NT2/D1 (cell line): ENCODE results near the gene DDX54.

Experiments used
- DNase-seq: peaks from one replicate; pipeline ENCODE4 v3.0.0-alpha.2; 2011; ENCODE audit warnings: low read depth, low spot score
- H3K27me3 ChIP-seq: 2 replicates; pipeline ENCODE4 v1.6.0; 2011; ENCODE audit warnings: mild to moderate bottlenecking; ENCODE audit not compliant: insufficient read length, insufficient read depth
- H3K36me3 ChIP-seq: 2 replicates; pipeline ENCODE4 v1.6.1; 2011; ENCODE audit warnings: mild to moderate bottlenecking, low read length, mixed read lengths; ENCODE audit not compliant: insufficient read depth, insufficient read length
- H3K4me1 ChIP-seq: 2 replicates; pipeline ENCODE4 v1.5.1; 2011; ENCODE audit not compliant: insufficient read depth, insufficient read length
- H3K4me3 ChIP-seq: 2 replicates; pipeline ENCODE4 v1.5.1; 2011; ENCODE audit warnings: low read depth; ENCODE audit not compliant: insufficient read length
- H3K9ac ChIP-seq: 2 replicates; pipeline ENCODE4 v1.6.0; 2011; ENCODE audit warnings: low read depth; ENCODE audit not compliant: insufficient read length
- H3K9me3 ChIP-seq: 2 replicates; pipeline ENCODE4 v1.5.1; 2011; ENCODE audit warnings: mild to moderate bottlenecking, low read length; ENCODE audit not compliant: insufficient read depth
- SUZ12 ChIP-seq: IDR thresholded peaks from 2 replicates; pipeline ENCODE4 v1.6.1; 2011; ENCODE audit not compliant: insufficient read length, insufficient read depth; ENCODE audit errors: extremely low read depth
- YY1 ChIP-seq: IDR thresholded peaks from 2 replicates; pipeline ENCODE4 v1.6.1; 2011; ENCODE audit not compliant: insufficient read length, insufficient read depth
- ZNF274 ChIP-seq: IDR thresholded peaks from 2 replicates; pipeline ENCODE4 v1.6.1; 2011; ENCODE audit warnings: mild to moderate bottlenecking, low read depth, low read length

DDX54 gene

GRCh38 chr12:113201187-113202177, 16.2 kb upstream of the DDX54 start:
- TF ChIP-seq ZNF274, result no peak
- TF ChIP-seq SUZ12, result no peak
- no peak for TF ChIP-seq YY1
- no peak for DNase-seq
- H3K4me1 ChIP-seq, result peaks cover 5% of the 10 kb centered on the region
- peaks cover 5% of the 10 kb centered on the region for H3K9me3 ChIP-seq
- H3K27me3 ChIP-seq, result no peaks in the 10 kb centered on the region
- H3K4me3 ChIP-seq, result no peak overlapping the region
- H3K36me3 ChIP-seq, result peaks cover 2% of the 10 kb centered on the region
- peak overlapping the region; percentile 17 for H3K9ac ChIP-seq

DNA sequence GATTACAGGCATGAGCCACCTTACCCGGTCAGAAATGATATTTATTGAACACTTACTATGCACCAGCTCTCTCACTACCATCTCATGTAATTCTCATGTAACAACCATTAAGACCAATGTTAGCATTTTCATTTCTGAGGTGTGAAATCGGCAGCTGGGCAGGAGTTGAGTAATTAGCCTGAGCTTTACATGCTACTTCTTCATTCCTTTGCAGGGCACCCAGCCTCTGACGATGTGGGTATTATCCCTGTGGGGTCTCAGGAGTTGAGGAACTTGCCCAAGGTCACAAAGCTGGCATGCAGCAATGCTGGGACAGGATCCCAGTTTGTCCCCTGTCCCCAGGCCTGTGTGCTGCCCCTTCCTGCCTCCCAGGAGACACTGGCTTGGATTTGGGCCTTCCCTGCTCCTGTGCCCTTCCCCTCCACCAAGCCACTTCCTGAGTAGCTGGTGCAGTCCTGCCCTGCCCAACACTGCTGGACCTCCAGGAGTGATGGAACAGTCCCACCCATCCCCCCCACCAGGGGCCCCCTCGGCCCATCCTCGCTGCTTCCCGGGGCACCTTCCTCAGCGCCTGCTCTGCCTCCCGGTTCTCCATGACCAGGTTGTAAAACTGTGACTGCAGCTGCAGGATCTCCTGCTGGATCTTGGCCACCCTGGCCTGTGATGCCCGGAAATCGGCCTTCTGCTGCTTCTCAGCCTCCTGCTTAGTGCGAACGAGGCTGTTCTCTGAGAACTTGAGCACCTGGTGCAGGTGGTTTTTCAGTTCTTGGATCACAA, 14.9 kb upstream of the DDX54 start:
- no peak for DNase-seq
- Histone ChIP-seq H3K9me3 (no peaks in the 10 kb centered on the region), H3K36me3 (peaks cover 7% of the 10 kb centered on the region), H3K27me3 (no peaks in the 10 kb centered on the region), H3K9ac (no peak overlapping the region), H3K4me3 (no peak overlapping the region), H3K4me1 (peaks cover 11% of the 10 kb centered on the region)
- TF ChIP-seq YY1 (no peak), ZNF274 (no peak), SUZ12 (no peak)

GRCh38 chr12:113198296-113198695, 13.0 kb upstream of the DDX54 start:
- no peak for TF ChIP-seq YY1
- DNase-seq, result no peak
- Histone ChIP-seq H3K36me3 (peaks cover 7% of the 10 kb centered on the region), H3K4me1 (peaks cover 15% of the 10 kb centered on the region), H3K27me3 (no peaks in the 10 kb centered on the region), H3K9me3 (no peaks in the 10 kb centered on the region), H3K4me3 (no peak overlapping the region), H3K9ac (no peak overlapping the region)

DNA sequence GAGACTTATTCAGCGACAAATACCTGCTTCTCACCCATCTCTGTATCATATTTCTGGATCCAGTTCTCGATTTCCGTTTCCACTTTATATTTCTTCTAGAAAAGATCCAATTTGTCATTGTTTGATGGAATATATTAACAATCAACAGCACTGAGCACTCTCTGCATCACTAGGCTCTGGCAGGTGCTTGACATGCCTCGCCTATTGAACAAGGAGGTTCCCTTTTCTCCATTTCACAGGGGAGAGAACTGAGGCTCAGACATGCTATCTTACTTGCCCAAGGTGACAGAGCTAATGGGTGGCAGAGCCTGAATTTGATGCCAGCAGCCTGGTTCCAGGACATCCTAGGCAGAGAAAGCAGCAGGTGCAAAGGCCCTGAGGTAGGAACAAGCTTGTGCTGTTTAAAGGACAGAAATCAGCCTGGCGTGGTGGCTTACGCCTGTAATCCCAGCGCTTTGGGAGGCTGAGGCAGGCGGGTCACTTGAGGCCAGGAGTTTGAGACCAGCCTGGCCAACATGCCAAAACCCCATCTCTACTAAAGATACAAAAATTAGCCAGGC, 12.3 kb upstream of the DDX54 start:
- H3K4me1 ChIP-seq, result peaks cover 15% of the 10 kb centered on the region
- H3K4me3 ChIP-seq, result no peak overlapping the region
- peaks cover 12% of the 10 kb centered on the region for H3K36me3 ChIP-seq
- H3K27me3 ChIP-seq, result no peaks in the 10 kb centered on the region
- H3K9me3 ChIP-seq, result no peaks in the 10 kb centered on the region
- no peak for TF ChIP-seq ZNF274
- no peak for TF ChIP-seq SUZ12
- no peak for TF ChIP-seq YY1
- DNase-seq, result no peak
- H3K9ac ChIP-seq, result no peak overlapping the region

DNA sequence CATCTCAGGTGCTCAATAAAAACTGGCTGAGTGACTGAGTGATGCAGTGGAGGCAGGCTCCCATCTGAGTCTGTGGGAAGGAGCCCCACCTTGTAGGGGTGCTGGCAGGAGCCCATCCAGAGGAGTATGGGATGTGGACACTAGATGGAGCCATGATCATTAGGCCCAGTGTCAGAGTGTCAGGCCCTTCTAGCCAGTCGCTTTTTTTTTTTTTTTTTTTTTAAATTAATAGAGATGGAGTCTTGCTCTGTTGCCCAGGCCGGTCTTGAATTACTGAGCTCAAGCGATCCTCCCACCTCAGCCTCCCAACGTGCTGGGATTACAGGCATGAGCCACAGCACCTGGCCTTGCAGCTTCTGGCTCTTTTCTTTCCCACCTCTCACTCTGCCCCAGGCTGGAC, 11.7 kb upstream of the DDX54 start:
- no peaks in the 10 kb centered on the region for H3K9me3 ChIP-seq
- TF ChIP-seq YY1, result no peak
- H3K4me3 ChIP-seq, result no peak overlapping the region
- no peak for DNase-seq
- H3K27me3 ChIP-seq, result no peaks in the 10 kb centered on the region
- H3K9ac ChIP-seq, result no peak overlapping the region
- peaks cover 19% of the 10 kb centered on the region for H3K4me1 ChIP-seq
- peaks cover 18% of the 10 kb centered on the region for H3K36me3 ChIP-seq

DNA sequence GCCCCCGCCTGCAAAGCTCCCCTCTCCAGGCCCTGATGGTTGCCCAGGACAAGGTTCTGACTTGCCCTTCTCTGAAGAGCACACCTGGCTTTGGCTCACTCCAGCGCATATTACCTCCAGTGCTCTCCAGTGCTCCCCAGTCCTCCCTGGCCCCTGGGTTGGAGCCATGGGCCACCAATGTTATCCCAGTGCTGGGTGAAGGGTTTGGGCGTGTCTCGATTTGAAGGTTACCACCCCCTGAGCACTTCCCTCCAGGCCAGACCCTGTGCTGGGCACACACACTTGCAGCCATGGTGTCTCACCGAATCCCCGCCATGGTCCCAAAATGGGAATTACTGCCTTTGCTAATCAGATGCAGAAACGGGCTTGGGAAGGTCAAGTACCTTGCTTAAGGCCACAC, 11.3 kb upstream of the DDX54 start:
- no peak for DNase-seq
- Histone ChIP-seq H3K4me1 (peaks cover 22% of the 10 kb centered on the region), H3K4me3 (no peak overlapping the region), H3K9me3 (no peaks in the 10 kb centered on the region), H3K27me3 (no peaks in the 10 kb centered on the region), H3K36me3 (peaks cover 22% of the 10 kb centered on the region), H3K9ac (no peak overlapping the region)
- no peak for TF ChIP-seq ZNF274
- TF ChIP-seq YY1, result no peak
- TF ChIP-seq SUZ12, result no peak

GRCh38 chr12:113195598-113195997, 10.3 kb upstream of the DDX54 start:
- Histone ChIP-seq H3K9ac (peak overlapping the region; percentile 79), H3K9me3 (no peaks in the 10 kb centered on the region), H3K36me3 (peaks cover 31% of the 10 kb centered on the region), H3K4me3 (no peak overlapping the region), H3K27me3 (no peaks in the 10 kb centered on the region), H3K4me1 (peaks cover 30% of the 10 kb centered on the region)
- TF ChIP-seq YY1, result no peak
- no peak for TF ChIP-seq ZNF274
- DNase-seq, result no peak
